Progenitor cell of endocrine pancreas (in vitro differentiated cells): ENCODE data around the gene PDE3A. TPM values are rescaled to one million over a fixed set of nuclear protein-coding genes. Genes with fewer than 3 reads are reported as not detected.
A peak's percentile ranks its signal among the peaks of the same experiment; 100 is the strongest.

Source experiments
- DNase-seq: peaks from one replicate; pipeline ENCODE4 v3.0.0; 2021; ENCODE audit warnings: low spot score; ENCODE audit not compliant: unreplicated experiment
- H3K27ac Mint-ChIP-seq: 2 replicates; pipeline ENCODE4 v1.8.0; 2021; ENCODE audit warnings: mild to moderate bottlenecking, moderate library complexity, mixed read lengths
- H3K27me3 Mint-ChIP-seq: 2 replicates; pipeline ENCODE4 v1.8.0; 2021; ENCODE audit warnings: mixed read lengths
- H3K36me3 Mint-ChIP-seq: 2 replicates; pipeline ENCODE4 v1.8.0; 2022; ENCODE audit warnings: mixed read lengths; ENCODE audit not compliant: insufficient read depth
- H3K4me1 Mint-ChIP-seq: 2 replicates; pipeline ENCODE4 v1.8.0; 2021; ENCODE audit warnings: low read depth, mixed read lengths
- H3K4me3 Mint-ChIP-seq: 2 replicates; pipeline ENCODE4 v1.8.0; 2021; ENCODE audit warnings: low read depth, mild to moderate bottlenecking, moderate library complexity, mixed read lengths
- H3K9me3 Mint-ChIP-seq: 2 replicates; pipeline ENCODE4 v1.8.0; 2021; ENCODE audit warnings: low read depth, mixed read lengths
- CTCF ChIP-seq: fragments of 200-600 bp; sonication (generic); IDR thresholded peaks from one replicate; pipeline ENCODE4 v1.5.0; 2021; ENCODE audit warnings: antibody characterized with exemption, mild to moderate bottlenecking; ENCODE audit not compliant: unreplicated experiment
- total RNA-seq: library from RNA; stranded (reverse); gene quantifications from 2 replicates; pipeline ENCODE4 v1.2.1, GENCODE V29; 2021

PDE3A gene
- total RNA-seq, 1 donor from 2014 or later: 121 TPM

DNA sequence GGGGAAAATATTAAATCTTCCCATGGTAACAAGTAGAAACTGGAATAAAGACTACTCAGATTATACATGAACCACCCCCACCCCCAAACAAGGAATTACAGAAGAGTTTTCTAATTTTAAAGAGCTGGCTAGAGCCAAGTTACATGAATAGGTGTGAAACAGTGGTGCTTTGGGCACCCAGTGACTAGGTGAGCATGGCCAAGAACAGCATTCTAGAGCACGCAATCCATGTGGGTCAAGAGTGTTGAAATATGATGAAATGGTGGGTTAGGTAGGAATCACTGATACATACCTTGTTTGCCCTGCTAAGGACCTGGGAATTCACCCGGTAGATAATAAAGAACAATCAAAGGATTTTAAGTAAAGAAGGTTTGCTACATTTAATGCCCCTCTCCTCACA, 208.7 kb downstream of the PDE3A start:
- DNase-seq: no peak
- H3K27me3 Mint-ChIP-seq: no peaks in the 10 kb centered on the region
- peaks cover 8% of the 10 kb centered on the region for H3K36me3 Mint-ChIP-seq
- H3K27ac Mint-ChIP-seq: no peak overlapping the region
- no peaks in the 10 kb centered on the region for H3K9me3 Mint-ChIP-seq
- peaks cover 2% of the 10 kb centered on the region for H3K4me1 Mint-ChIP-seq
- no peak for TF ChIP-seq CTCF
- no peak overlapping the region for H3K4me3 Mint-ChIP-seq

DNA sequence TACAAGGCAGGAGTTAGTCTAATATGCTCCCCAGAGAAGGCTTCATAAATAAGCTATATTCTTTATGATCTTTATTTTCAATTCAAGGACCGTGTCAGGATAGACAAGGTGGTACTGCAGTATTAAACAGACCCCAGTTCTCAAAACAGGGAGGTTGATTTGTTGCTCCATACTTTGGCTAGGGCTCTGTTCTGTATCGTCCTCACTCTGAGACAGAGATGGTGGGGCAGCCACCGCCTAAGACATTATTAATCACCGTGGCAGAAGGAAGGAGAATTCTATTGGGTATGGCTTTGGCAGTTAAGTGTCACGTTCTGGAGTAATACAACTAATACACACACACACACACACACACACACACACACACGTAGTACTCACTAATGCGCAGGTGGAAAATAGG, 209.8 kb downstream of the PDE3A start:
- peaks cover 4% of the 10 kb centered on the region for H3K4me1 Mint-ChIP-seq
- no peak for DNase-seq
- peak overlapping the region; percentile 4 for H3K27ac Mint-ChIP-seq
- H3K27me3 Mint-ChIP-seq: no peaks in the 10 kb centered on the region
- H3K9me3 Mint-ChIP-seq: no peaks in the 10 kb centered on the region
- peaks cover 9% of the 10 kb centered on the region for H3K36me3 Mint-ChIP-seq
- H3K4me3 Mint-ChIP-seq: no peak overlapping the region
- TF ChIP-seq CTCF: no peak

DNA sequence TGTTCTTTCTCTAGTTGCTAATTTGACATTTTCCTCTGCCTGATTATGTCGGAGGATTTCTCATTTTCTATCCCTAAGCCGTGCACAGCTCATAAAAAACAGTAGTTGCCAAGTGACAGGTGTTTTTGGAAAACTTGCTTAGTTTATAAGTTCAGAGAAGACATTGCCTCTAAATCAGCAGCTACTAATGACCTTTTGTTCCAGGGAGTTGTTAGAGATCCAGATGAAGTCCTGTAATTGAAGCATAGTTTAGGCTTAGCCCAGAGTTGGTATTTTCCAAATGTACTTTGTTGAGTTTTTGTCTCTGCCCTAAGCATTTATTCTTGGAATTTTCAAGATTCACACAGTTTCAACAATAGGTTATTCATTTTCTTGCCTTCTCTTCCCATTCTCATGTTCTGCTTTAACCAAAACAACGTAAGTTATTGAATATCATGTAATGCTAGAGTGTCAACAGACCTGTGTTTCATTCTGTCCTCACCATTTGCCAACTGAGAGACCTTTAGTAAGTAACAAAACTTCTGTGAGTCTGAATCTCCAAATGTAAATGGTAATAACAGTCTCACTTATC, 216.8 kb downstream of the PDE3A start:
- peaks cover 19% of the 10 kb centered on the region for H3K4me1 Mint-ChIP-seq
- no peak overlapping the region for H3K4me3 Mint-ChIP-seq
- no peaks in the 10 kb centered on the region for H3K27me3 Mint-ChIP-seq
- no peaks in the 10 kb centered on the region for H3K9me3 Mint-ChIP-seq
- H3K27ac Mint-ChIP-seq: peak overlapping the region; percentile 26
- TF ChIP-seq CTCF: no peak
- H3K36me3 Mint-ChIP-seq: peaks cover 12% of the 10 kb centered on the region
- DNase-seq: no peak

DNA sequence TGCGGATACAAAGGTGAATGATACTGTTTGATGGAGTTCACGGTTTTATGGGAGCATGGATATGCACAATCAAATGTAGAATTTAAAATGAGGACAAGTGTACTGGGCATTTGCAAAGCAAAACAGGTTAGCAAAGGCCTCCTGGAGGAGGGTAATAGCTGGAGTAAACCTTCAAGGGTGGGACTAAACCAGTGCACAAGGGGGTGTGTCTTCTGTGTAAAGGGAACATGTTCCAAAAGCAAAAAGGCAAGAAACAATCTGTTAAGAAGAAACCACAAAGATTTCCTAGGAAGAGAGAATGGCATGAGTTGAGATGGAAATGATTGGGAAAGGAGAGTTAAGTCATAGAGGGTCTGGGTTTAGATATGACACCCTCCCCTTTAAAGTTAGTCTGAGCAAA, 217.6 kb downstream of the PDE3A start:
- Mint-ChIP-seq H3K9me3 (no peaks in the 10 kb centered on the region), H3K27me3 (no peaks in the 10 kb centered on the region), H3K36me3 (peaks cover 13% of the 10 kb centered on the region), H3K27ac (peak overlapping the region; percentile 0), H3K4me3 (no peak overlapping the region), H3K4me1 (peaks cover 25% of the 10 kb centered on the region)
- TF ChIP-seq CTCF: no peak
- no peak for DNase-seq

- Mint-ChIP-seq H3K4me1 (peaks cover 35% of the 10 kb centered on the region), H3K36me3 (peaks cover 12% of the 10 kb centered on the region), H3K27ac (peak overlapping the region; percentile 53), H3K27me3 (no peaks in the 10 kb centered on the region), H3K4me3 (no peak overlapping the region), H3K9me3 (no peaks in the 10 kb centered on the region)
- no peak for DNase-seq
- no peak for TF ChIP-seq CTCF
Measured at GRCh38 chr12:20588042-20588441, 219.7 kb downstream of the PDE3A start.
